HG03558 (cell line): ENCODE results near the gene DAPK1.

ENCODE experiments used
- ATAC-seq: cut with Tn5 transposase; IDR thresholded peaks from one replicate; pipeline ENCODE4 v1.9.1; 2021; ENCODE audit warnings: moderate number of reproducible peaks; ENCODE audit not compliant: unreplicated experiment; ENCODE audit errors: extremely low read depth

The DAPK1 gene

GRCh38 chr9:87698069-87698809 lies 200.6 kb downstream of the DAPK1 start:
- no peak for ATAC-seq

- ATAC-seq: no peak
Observed at GRCh38 chr9:87699835-87700234, 202.2 kb downstream of the DAPK1 start.

- no peak for ATAC-seq
Observed at GRCh38 chr9:87701491-87701890, 203.8 kb downstream of the DAPK1 start.

GRCh38 chr9:87701931-87702421 lies 204.3 kb downstream of the DAPK1 start:
- no peak for ATAC-seq

GRCh38 chr9:87702921-87703320 lies 205.3 kb downstream of the DAPK1 start:
- no peak for ATAC-seq

DNA sequence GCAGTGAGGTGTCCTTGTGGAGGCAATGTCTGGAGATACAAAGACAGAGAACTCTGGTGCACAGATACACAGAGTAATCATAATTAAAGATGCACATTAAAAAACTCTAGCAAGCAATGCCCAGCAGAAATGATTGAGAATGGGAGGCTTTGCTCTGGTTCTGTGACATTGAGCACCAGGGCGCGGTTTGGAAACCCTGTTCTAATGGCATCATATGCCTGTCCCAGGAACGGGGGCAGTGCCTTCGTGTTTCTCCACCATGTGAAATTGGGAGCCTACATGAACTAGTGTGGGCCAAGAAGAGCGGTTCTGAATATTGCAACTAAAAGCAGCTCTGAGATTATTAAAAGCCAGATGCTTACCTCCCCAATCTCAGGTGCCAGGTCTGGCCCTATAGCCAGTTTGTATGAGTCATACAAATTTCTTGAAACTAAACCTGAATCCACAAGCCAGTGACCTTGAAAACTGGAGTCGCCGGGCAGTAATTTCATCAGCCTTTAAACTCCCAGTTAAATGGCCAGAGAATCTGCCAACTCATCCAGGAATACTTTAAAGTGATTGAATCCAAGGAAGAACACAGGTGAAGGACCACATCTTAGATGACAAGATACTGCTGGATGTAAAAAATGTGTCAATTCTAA lies 206.1 kb downstream of the DAPK1 start:
- ATAC-seq: no peak

DNA sequence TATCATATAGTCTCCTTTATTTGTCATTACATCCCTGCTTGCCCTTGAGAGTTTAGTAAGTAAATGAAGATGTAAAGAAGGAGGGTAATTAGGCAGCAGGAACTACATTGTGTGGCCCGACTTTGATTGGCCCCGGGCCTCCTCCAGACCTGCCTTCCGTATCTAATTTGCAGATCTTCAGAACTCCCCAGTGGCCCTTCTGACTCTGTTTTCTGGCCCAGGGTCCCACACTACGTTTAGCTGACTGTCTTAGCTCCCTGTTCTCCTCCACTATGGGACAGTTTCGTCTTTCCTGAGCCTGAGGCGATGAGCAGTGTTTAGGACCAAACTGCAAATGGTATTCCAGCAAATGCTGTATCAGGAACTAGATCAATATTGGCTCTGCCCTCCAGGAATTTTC lies 206.7 kb downstream of the DAPK1 start:
- no peak for ATAC-seq

- ATAC-seq: no peak
Observed at GRCh38 chr9:87706066-87706739, 208.5 kb downstream of the DAPK1 start.

DNA sequence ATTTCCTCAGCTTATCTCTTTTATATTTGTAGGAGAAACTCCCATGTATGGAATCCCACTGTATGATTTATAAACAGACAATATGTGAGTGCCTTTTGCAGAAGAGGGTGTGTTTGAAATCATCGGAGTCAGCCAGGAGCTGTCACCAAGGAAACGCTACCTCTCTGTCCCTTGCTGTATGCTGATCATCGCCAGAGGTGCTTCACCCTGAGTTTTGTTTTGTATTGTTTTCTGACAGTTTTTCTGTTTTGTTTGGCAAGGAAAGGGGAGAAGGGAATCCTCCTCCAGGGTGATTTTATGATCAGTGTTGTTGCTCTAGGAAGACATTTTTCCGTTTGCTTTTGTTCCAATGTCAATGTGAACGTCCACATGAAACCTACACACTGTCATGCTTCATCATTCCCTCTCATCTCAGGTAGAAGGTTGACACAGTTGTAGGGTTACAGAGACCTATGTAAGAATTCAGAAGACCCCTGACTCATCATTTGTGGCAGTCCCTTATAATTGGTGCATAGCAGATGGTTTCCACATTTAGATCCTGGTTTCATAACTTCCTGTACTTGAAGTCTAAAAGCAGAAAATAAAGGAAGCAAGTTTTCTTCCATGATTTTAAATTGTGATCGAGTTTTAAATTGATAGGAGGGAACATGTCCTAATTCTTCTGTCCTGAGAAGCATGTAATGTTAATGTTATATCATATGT lies 210.3 kb downstream of the DAPK1 start:
- ATAC-seq: no peak

- ATAC-seq: no peak
Observed at GRCh38 chr9:87708546-87708945, 210.9 kb downstream of the DAPK1 start.

DNA sequence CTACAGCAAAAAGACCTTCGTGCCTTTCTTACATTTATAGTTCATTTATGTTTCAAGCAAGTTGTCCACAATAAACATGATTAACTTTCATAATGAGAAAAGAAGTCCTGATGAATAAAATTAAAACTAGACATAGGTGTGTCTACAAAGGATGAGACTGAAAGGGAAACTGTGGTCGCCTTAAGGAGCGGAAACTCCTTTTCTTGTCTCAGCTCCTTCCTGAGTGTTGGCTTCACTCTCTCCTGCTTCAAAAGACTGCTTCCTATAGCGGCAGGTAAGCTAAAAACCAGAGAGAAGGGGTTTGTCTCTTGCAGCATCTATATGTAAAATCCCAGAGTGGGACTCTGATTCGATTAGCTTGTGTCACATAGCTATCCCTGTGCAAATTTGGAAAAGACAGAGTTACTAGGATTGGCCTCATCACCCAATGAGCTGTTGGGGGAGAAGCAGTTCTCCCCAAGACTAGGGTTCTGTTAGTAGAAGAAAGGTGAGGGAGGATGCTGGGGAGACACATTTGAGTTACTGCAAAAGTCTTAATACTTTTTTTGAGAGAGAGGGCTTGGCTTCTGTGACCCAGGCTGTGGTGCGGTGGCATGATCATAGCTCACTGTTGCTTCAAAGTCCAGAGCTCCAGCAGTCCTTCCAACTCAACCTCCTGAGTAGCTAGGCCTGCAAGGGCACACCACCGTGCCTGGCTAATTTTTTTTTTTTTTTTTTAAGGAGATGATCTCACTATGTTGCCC lies 211.5 kb downstream of the DAPK1 start:
- ATAC-seq: no peak

GRCh38 chr9:87710443-87710842 lies 212.8 kb downstream of the DAPK1 start:
- ATAC-seq: no peak

DNA sequence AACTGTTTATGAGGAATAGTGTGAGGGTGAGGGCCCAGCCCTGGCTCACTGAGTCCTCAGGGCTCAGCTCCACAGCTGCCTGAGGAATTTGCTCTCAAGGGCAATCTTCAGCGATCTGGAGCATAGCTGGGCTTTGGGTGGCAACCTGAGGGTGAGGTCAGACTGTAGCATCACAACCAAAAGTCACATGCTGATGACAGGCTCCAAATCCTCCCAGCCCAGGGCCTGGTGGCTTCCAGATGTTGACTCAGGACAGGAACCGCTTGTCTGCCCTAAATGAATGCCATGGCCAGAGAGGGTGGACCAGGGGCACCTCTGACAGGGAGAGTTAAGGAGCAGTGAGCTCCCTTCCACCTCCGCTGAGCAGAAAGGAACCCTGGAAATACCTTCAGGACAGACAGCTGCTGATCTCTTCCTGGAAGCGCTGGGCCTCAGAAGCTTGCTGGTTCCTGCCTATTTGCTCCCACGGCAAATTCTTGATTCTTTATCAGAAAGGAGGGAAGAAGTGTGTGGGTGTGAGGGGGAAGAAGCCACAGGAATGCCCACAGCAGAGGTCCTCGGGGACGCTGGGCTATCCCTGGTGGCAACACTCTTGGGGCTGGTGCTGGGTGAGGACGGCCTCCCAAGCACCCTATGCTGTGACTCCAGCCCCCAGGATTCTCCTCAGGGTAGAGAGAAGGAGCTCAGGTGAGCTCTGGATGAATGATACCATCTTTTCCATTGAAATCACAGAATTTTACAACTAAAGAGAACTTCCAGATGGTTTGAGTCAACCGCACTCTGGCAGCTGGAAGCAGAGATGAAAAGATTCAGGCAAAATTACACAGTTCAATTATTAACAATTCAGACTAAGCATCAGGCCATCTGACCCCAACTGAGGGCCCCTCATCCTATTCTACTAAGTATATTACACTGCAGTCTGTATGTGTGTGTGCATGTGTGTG lies 214.5 kb downstream of the DAPK1 start:
- ATAC-seq: no peak

- no peak for ATAC-seq
Observed at GRCh38 chr9:87712801-87713277, 215.2 kb downstream of the DAPK1 start.

- ATAC-seq: no peak
Observed at GRCh38 chr9:87713278-87713987, 215.8 kb downstream of the DAPK1 start.

- no peak for ATAC-seq
Observed at GRCh38 chr9:87713988-87714330, 216.3 kb downstream of the DAPK1 start.

GRCh38 chr9:87714819-87715218 lies 217.2 kb downstream of the DAPK1 start:
- ATAC-seq: no peak

GRCh38 chr9:87716141-87716540 lies 218.5 kb downstream of the DAPK1 start:
- ATAC-seq: no peak
